PFSK-1 (cell line): Measurements from ENCODE around the gene AUTS2.

Experiments used
- FOXP2 ChIP-seq: optimal IDR thresholded peaks from 2 replicates; pipeline ENCODE3; 2011; ENCODE audit warnings: borderline replicate concordance, control low read depth, inconsistent platforms; ENCODE audit not compliant: insufficient read depth; ENCODE audit errors: extremely low read length, extremely low read depth
- POLR2AphosphoS5 ChIP-seq: IDR thresholded peaks from 2 replicates; pipeline ENCODE4 v1.6.1; 2012; ENCODE audit warnings: low read depth, mild to moderate bottlenecking, control low read depth, low read length, moderate library complexity
- SIN3A ChIP-seq: IDR thresholded peaks from 2 replicates; pipeline ENCODE4 v1.6.1; 2012; ENCODE audit warnings: mild to moderate bottlenecking, low read length, moderate library complexity, borderline replicate concordance; ENCODE audit not compliant: insufficient read depth
- TAF1 ChIP-seq: IDR thresholded peaks from 2 replicates; pipeline ENCODE4 v1.6.1; 2012; ENCODE audit warnings: low read length, control low read depth, borderline replicate concordance; ENCODE audit not compliant: insufficient read depth
- TF ChIP-seq, protein P1 (sequence below), 2 experiments: IDR thresholded peaks; 2 replicates each; pipeline versions ENCODE4 v1.6.1 to v1.8.0; 2011 to 2012; ENCODE audit warnings: low read depth in 2 of 2, low read length in 2 of 2, control low read depth in 1 of 2, inconsistent platforms in 1 of 2, mild to moderate bottlenecking in 1 of 2, moderate library complexity in 1 of 2; ENCODE audit not compliant: insufficient read depth in 1 of 2

GRCh38 chr7:70589010-70589409 is 990.7 kb downstream of the AUTS2 start:
- TF ChIP-seq TAF1 (no peak), POLR2AphosphoS5 (no peak), SIN3A (no peak), FOXP2 (no peak)
- TF ChIP-seq, protein P1, sequence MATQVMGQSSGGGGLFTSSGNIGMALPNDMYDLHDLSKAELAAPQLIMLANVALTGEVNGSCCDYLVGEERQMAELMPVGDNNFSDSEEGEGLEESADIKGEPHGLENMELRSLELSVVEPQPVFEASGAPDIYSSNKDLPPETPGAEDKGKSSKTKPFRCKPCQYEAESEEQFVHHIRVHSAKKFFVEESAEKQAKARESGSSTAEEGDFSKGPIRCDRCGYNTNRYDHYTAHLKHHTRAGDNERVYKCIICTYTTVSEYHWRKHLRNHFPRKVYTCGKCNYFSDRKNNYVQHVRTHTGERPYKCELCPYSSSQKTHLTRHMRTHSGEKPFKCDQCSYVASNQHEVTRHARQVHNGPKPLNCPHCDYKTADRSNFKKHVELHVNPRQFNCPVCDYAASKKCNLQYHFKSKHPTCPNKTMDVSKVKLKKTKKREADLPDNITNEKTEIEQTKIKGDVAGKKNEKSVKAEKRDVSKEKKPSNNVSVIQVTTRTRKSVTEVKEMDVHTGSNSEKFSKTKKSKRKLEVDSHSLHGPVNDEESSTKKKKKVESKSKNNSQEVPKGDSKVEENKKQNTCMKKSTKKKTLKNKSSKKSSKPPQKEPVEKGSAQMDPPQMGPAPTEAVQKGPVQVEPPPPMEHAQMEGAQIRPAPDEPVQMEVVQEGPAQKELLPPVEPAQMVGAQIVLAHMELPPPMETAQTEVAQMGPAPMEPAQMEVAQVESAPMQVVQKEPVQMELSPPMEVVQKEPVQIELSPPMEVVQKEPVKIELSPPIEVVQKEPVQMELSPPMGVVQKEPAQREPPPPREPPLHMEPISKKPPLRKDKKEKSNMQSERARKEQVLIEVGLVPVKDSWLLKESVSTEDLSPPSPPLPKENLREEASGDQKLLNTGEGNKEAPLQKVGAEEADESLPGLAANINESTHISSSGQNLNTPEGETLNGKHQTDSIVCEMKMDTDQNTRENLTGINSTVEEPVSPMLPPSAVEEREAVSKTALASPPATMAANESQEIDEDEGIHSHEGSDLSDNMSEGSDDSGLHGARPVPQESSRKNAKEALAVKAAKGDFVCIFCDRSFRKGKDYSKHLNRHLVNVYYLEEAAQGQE (IDR thresholded peaks at IDR 0.05; ENCODE audit: insufficient read depth in 1 of 2, low read depth in 2 of 2, low read length in 2 of 2) = no peak
